Suprapubic skin (tissue), 4 donors: ENCODE measurements around the gene SYNM. TPM values are rescaled to one million over a fixed set of nuclear protein-coding genes. Genes with fewer than 3 reads are reported as not detected.

Experiments
- DNase-seq, 2 donors: peaks; one replicate each; pipeline ENCODE4 v3.0.0-alpha.2; 2019; ENCODE audit warnings: low spot score in 2 of 2
- H3K27ac ChIP-seq: fragments of 200-600 bp; sonication (generic); one replicate; pipeline ENCODE4 v1.5.1; 2019
- H3K27me3 ChIP-seq: fragments of 200-600 bp; sonication (generic); one replicate; pipeline ENCODE4 v1.5.1; 2019
- H3K36me3 ChIP-seq: fragments of 200-600 bp; sonication (generic); one replicate; pipeline ENCODE4 v1.5.1; 2019
- H3K4me1 ChIP-seq: fragments of 200-600 bp; sonication (generic); one replicate; pipeline ENCODE4 v1.5.1; 2019
- H3K4me3 ChIP-seq: fragments of 200-600 bp; sonication (generic); one replicate; pipeline ENCODE4 v1.5.1; 2019; ENCODE audit warnings: mild to moderate bottlenecking
- H3K9me3 ChIP-seq: fragments of 200-600 bp; sonication (generic); one replicate; pipeline ENCODE4 v1.5.1; 2019
- EP300 ChIP-seq: sonication (generic); formaldehyde crosslinking; IDR thresholded peaks from one replicate; pipeline ENCODE4 v1.6.1; 2017; ENCODE audit warnings: antibody characterized with exemption
- POLR2A ChIP-seq, 2 donors: fragments of 450-650 bp; IDR thresholded peaks; one replicate each; pipeline ENCODE4 v1.6.1; 2017; ENCODE audit warnings: antibody characterized with exemption in 2 of 2, mild to moderate bottlenecking in 2 of 2, moderate library complexity in 2 of 2
- POLR2AphosphoS5 ChIP-seq, 3 donors: sonication (generic); formaldehyde crosslinking; IDR thresholded peaks; one replicate each; pipeline ENCODE4 v1.6.1; 2017; ENCODE audit warnings: antibody characterized with exemption in 3 of 3
- WGBS: methylation state at CpG from one replicate; pipeline ENCODE4 v1.1.5; 2018; 5-methylcytosine and 5-hydroxymethylcytosine counted together
- total RNA-seq, 4 donors: library from RNA; depleted of rRNA; stranded (reverse); fragments of >200 nt; gene quantifications; one replicate each; pipeline ENCODE4 v1.1.0, GENCODE V29; 2016
- TF ChIP-seq, protein P1 (sequence below), 2 donors: fragments of 200-600 bp in 1 of 2; fragments of 450-650 bp in 1 of 2; sonication (generic) in 1 of 2; IDR thresholded peaks; one replicate each; pipeline ENCODE4 v1.5.1; 2016 to 2019; ENCODE audit warnings: antibody characterized with exemption in 2 of 2, mild to moderate bottlenecking in 1 of 2, moderate library complexity in 1 of 2

Gene SYNM, protein sequence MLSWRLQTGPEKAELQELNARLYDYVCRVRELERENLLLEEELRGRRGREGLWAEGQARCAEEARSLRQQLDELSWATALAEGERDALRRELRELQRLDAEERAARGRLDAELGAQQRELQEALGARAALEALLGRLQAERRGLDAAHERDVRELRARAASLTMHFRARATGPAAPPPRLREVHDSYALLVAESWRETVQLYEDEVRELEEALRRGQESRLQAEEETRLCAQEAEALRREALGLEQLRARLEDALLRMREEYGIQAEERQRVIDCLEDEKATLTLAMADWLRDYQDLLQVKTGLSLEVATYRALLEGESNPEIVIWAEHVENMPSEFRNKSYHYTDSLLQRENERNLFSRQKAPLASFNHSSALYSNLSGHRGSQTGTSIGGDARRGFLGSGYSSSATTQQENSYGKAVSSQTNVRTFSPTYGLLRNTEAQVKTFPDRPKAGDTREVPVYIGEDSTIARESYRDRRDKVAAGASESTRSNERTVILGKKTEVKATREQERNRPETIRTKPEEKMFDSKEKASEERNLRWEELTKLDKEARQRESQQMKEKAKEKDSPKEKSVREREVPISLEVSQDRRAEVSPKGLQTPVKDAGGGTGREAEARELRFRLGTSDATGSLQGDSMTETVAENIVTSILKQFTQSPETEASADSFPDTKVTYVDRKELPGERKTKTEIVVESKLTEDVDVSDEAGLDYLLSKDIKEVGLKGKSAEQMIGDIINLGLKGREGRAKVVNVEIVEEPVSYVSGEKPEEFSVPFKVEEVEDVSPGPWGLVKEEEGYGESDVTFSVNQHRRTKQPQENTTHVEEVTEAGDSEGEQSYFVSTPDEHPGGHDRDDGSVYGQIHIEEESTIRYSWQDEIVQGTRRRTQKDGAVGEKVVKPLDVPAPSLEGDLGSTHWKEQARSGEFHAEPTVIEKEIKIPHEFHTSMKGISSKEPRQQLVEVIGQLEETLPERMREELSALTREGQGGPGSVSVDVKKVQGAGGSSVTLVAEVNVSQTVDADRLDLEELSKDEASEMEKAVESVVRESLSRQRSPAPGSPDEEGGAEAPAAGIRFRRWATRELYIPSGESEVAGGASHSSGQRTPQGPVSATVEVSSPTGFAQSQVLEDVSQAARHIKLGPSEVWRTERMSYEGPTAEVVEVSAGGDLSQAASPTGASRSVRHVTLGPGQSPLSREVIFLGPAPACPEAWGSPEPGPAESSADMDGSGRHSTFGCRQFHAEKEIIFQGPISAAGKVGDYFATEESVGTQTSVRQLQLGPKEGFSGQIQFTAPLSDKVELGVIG (N-terminal part only)
- total RNA-seq: 10 to 100 TPM in 2 of 4 donors, 1 to 10 TPM in 2; 6.7 to 20.3 (median 10.7) TPM

DNA sequence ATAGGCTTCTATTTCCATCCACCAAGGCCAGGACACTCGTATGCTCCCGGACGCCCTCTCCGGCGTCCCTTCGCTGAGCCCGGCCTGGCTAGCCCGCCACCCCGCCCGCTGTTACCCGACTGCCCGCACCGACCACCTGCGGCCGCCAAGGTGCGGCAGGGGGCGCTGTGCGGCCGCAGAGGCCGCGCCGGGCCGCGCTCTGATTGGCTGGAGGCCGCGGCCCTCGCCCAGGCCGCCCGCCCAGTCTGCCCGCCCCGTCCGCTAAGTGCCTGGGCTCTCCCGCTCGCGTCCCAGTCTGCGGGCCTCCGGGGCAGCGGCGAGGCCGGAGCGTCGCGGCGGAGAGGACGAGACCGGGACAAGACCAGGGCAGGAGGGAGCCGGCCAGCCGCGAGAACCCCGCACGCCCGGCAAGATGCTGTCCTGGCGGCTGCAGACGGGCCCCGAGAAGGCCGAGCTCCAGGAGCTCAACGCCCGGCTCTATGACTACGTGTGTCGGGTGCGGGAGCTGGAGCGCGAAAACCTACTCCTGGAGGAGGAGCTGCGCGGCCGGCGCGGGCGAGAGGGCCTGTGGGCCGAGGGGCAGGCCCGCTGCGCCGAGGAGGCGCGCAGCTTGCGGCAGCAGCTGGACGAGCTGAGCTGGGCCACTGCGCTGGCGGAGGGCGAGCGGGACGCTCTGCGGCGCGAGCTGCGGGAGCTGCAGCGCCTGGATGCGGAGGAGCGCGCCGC, at the start of gene SYNM:
TSS of gene SYNM (plus strand) at position 293 of the 726 bp plus-strand sequence. CDS start at position 413, 120 bp downstream.
- 20% methylated on average over 2 of the region's 91 CpGs for WGBS
- H3K27ac ChIP-seq: peak within 1 kb of the TSS; percentile 74
- H3K9me3 ChIP-seq: no peaks in the 10 kb centered on the region
- H3K27me3 ChIP-seq: peaks cover 50% of the 10 kb centered on the region
- DNase-seq: peak in 1 of 2 donors; percentile 75
- H3K36me3 ChIP-seq: no peaks in the 10 kb centered on the region
- peak within 1 kb of the TSS; percentile 57 for H3K4me3 ChIP-seq
- TF ChIP-seq POLR2AphosphoS5 (IDR thresholded peaks at IDR 0.05) (no peak), EP300 (no peak), POLR2A (IDR thresholded peaks at IDR 0.05) (peak in 1 of 2 donors; percentile 30)
- TF ChIP-seq, protein P1, sequence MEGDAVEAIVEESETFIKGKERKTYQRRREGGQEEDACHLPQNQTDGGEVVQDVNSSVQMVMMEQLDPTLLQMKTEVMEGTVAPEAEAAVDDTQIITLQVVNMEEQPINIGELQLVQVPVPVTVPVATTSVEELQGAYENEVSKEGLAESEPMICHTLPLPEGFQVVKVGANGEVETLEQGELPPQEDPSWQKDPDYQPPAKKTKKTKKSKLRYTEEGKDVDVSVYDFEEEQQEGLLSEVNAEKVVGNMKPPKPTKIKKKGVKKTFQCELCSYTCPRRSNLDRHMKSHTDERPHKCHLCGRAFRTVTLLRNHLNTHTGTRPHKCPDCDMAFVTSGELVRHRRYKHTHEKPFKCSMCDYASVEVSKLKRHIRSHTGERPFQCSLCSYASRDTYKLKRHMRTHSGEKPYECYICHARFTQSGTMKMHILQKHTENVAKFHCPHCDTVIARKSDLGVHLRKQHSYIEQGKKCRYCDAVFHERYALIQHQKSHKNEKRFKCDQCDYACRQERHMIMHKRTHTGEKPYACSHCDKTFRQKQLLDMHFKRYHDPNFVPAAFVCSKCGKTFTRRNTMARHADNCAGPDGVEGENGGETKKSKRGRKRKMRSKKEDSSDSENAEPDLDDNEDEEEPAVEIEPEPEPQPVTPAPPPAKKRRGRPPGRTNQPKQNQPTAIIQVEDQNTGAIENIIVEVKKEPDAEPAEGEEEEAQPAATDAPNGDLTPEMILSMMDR (IDR thresholded peaks at IDR 0.05): peak; percentile 35 to 79
- H3K4me1 ChIP-seq: peaks cover 23% of the 10 kb centered on the region

DNA sequence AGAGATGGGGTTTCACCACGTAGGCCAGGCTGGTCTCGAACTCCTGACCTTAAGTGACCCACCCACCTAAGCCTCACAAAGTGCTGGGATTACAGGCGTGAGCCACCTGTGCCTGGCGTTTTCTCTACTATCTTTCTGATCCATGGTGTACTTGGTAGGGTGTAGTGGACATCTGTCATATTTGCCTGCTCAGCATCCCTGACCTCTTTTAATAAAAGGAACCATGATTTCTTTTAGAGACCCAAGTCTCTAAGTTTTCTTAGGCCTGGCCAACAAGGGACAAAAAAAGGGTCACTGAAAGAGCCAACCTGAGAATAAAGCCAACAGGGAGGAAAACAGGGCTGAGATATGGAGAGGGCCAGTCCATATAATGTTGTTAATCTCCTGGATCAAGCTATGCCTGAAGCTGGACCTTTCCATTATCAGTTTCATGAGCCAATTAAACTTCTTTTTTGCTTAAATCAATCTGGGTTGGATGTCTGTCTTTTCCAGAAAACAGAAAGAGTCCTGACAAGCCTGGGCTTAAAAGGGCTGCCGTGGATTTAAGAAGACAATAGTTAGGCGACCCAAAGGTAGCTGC, 49.2 kb upstream of the SYNM start:
- peaks cover 15% of the 10 kb centered on the region for H3K4me1 ChIP-seq
- no peaks in the 10 kb centered on the region for H3K9me3 ChIP-seq
- H3K27me3 ChIP-seq: no peaks in the 10 kb centered on the region
- TF ChIP-seq EP300 (no peak), POLR2A (IDR thresholded peaks at IDR 0.05) (no peak), POLR2AphosphoS5 (IDR thresholded peaks at IDR 0.05) (no peak)
- H3K27ac ChIP-seq: no peak overlapping the region
- no peak for DNase-seq
- no peaks in the 10 kb centered on the region for H3K36me3 ChIP-seq
- 84% methylated on average over 6 of the region's 6 CpGs for WGBS
- no peak overlapping the region for H3K4me3 ChIP-seq

DNA sequence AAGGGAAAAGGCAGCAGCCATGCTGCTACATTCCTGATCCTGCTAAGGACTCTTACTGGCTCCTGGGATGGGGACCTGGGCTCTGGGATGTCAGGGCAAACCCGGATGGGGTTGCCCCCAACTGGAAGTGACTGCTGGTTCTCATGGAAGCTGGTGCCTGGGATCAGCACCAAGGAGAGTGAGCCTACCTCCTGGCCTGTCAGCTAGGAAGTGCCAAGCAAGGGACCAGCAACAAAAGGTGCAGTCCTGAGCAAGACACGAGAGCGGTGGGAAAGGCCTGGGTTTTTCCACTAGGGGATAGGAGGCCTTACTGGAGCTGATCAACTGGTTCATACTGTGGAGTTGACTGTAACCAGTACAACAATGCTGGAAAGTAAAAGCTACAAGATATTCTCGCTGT, 47.9 kb upstream of the SYNM start:
- Histone ChIP-seq H3K27me3 (no peaks in the 10 kb centered on the region), H3K9me3 (no peaks in the 10 kb centered on the region), H3K4me3 (no peak overlapping the region), H3K4me1 (peaks cover 15% of the 10 kb centered on the region), H3K36me3 (no peaks in the 10 kb centered on the region), H3K27ac (no peak overlapping the region)
- TF ChIP-seq, protein P1 (IDR thresholded peaks at IDR 0.05): no peak
- TF ChIP-seq POLR2A (IDR thresholded peaks at IDR 0.05) (no peak), POLR2AphosphoS5 (IDR thresholded peaks at IDR 0.05) (no peak), EP300 (no peak)
- 71% methylated on average over 4 of the region's 4 CpGs for WGBS
- no peak for DNase-seq

DNA sequence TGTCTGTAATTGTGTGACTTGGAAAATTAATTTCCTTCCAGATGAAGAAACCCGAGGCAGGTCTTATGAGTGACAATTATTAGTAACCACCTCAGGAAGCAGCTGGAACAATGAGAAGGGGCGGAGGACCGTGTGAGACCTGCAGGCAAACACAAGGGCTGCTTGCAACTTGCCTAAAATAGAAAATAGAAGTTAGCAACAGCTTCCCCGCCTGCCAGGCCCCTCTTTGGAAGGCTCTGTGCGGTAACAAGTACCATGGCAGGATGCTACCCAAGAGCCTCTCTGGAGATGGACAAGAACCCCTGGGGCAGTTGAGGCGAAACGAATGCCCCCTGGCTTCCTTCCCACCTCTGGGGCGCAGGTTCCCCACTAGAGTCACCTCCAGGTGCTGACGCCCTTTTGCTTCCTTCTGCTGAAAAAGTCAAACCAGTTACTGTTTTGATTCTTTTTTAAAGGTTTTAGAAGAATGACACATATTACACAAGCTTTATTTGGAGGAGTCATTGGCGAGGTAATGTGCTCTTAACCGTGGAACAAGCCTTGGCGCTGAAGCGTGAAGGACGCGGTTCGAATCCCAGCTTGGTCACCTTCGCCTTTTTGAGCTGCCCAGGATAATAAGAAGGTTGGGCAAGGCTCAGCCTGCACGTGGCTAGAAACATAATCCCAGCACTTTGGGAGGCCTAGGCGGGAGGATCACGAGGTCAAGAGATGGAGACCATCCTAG, 47.0 kb upstream of the SYNM start:
- WGBS: 60% methylated on average over 20 of the region's 20 CpGs
- no peak overlapping the region for H3K27ac ChIP-seq
- TF ChIP-seq, protein P1 (IDR thresholded peaks at IDR 0.05): no peak
- no peak for TF ChIP-seq POLR2A (IDR thresholded peaks at IDR 0.05)
- no peak for TF ChIP-seq EP300
- TF ChIP-seq POLR2AphosphoS5 (IDR thresholded peaks at IDR 0.05): no peak
- no peaks in the 10 kb centered on the region for H3K36me3 ChIP-seq
- no peak for DNase-seq
- no peaks in the 10 kb centered on the region for H3K27me3 ChIP-seq
- no peaks in the 10 kb centered on the region for H3K9me3 ChIP-seq
- peaks cover 15% of the 10 kb centered on the region for H3K4me1 ChIP-seq
- peak overlapping the region; percentile 66 for H3K4me3 ChIP-seq
